OCI-LY1 (cell line): ENCODE measurements around the gene HDGFL2.

Experiments
- CTCF ChIP-seq: fragments of 200-600 bp; sonication (generic), shearing (Covaris generic); IDR thresholded peaks from 2 replicates; pipeline ENCODE4 v1.5.1; 2017; ENCODE audit warnings: mild to moderate bottlenecking, antibody characterized with exemption, low read length, moderate library complexity, mixed read lengths
- EZH2 ChIP-seq: fragments of 200-600 bp; sonication (generic), shearing (Covaris generic); IDR thresholded peaks from 2 replicates; pipeline ENCODE4 v1.8.0; 2017; ENCODE audit warnings: borderline replicate concordance, mixed run types, mild to moderate bottlenecking, antibody characterized with exemption, low read length, moderate library complexity, mixed read lengths

GRCh38 chr19:4510435-4511255 is 38.5 kb downstream of the HDGFL2 start:
- TF ChIP-seq CTCF (no peak), EZH2 (no peak)
